ENCODE results near the gene ARHGEF11. TPM values are rescaled to one million over a fixed set of nuclear protein-coding genes. Genes with fewer than 3 reads are reported as not detected.

ARHGEF11 gene
- total and polyA plus RNA-seq, 8 donors, result 34.4 to 53.5 (median 40.1) TPM

DNA sequence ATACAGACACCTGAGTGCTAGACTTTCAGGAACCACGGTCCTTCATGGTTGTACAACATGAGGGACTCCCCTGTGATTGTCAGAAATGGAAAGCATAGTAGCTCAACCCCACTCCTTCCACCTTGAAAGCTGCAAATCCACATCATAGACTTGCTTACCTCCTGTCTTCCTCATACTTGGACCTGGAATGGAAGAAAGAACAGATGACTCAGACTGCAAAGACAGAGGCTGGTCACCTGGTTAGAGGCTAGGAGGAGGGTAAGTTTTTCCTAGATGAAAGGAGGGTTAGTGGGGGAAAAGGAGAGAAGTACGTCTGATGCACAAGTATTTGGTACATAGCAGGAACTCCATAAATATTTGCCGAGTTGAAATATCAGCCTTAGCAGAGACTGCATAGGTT is 87.9 kb downstream of the ARHGEF11 start:
- TF ChIP-seq, protein P1, sequence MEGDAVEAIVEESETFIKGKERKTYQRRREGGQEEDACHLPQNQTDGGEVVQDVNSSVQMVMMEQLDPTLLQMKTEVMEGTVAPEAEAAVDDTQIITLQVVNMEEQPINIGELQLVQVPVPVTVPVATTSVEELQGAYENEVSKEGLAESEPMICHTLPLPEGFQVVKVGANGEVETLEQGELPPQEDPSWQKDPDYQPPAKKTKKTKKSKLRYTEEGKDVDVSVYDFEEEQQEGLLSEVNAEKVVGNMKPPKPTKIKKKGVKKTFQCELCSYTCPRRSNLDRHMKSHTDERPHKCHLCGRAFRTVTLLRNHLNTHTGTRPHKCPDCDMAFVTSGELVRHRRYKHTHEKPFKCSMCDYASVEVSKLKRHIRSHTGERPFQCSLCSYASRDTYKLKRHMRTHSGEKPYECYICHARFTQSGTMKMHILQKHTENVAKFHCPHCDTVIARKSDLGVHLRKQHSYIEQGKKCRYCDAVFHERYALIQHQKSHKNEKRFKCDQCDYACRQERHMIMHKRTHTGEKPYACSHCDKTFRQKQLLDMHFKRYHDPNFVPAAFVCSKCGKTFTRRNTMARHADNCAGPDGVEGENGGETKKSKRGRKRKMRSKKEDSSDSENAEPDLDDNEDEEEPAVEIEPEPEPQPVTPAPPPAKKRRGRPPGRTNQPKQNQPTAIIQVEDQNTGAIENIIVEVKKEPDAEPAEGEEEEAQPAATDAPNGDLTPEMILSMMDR (IDR thresholded peaks at IDR 0.05), result no peak
- no peak overlapping the region for H3K27ac ChIP-seq
- ATAC-seq, result no peak
- peaks cover 0 to 8% of the 10 kb centered on the region in 2 donors for H3K4me1 ChIP-seq
- intact Hi-C loops (cut with DNase I), result no loop called here
- H3K9me3 ChIP-seq, result no peaks in the 10 kb centered on the region
- H3K4me3 ChIP-seq, result no peak overlapping the region
- no peak for DNase-seq
- H3K27me3 ChIP-seq, result no peaks in the 10 kb centered on the region
- peaks cover 0 to 96% of the 10 kb centered on the region in 2 donors for H3K36me3 ChIP-seq

DNA sequence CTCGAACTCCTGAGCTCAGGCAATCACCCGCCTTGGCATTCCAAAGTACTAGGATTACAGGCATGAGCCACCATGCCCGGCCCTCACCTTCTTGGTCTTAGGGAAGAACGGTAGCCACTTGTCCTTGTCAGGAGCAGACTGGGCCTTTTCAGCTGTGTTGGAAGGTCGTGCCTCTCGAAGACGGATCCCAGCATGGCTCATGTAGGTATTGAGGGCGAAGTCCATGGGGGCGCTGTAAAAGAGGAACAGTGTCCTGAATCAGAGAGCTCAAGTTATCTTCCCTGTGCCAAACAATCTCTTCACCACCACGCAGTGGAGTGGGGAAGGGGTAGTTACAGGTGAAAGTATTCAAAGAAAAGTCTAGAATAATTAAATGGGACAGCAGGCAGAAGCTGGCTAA is 89.2 kb downstream of the ARHGEF11 start:
- intact Hi-C loops (cut with DNase I), result no loop called here
- H3K36me3 ChIP-seq, result peaks cover 0 to 96% of the 10 kb centered on the region in 2 donors
- no peaks in the 10 kb centered on the region for H3K4me1 ChIP-seq
- no peak overlapping the region for H3K4me3 ChIP-seq
- H3K27me3 ChIP-seq, result no peaks in the 10 kb centered on the region
- no peaks in the 10 kb centered on the region for H3K9me3 ChIP-seq
- TF ChIP-seq, protein P1 (IDR thresholded peaks at IDR 0.05), result no peak
- no peak overlapping the region for H3K27ac ChIP-seq
- no peak for DNase-seq
- no peak for ATAC-seq

DNA sequence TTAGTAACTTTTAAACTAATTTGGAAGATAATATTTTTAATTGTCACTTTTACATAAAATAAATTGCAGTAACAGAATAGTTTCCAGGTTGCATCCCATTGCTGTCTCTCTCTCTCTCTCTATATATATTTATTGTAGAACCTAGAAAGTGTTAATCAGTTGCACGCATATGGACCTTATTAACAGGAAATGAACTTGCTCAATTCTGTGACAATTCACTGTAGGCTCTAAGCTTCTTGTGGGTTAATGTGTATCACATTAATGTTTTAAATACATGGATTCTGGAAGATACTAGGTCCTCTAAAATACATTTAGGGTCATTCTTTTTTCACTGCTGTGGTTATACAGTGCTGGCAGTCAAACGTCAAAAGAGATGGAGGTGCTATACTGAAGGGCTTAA is 92.0 kb downstream of the ARHGEF11 start:
- ATAC-seq, result no peak

DNA sequence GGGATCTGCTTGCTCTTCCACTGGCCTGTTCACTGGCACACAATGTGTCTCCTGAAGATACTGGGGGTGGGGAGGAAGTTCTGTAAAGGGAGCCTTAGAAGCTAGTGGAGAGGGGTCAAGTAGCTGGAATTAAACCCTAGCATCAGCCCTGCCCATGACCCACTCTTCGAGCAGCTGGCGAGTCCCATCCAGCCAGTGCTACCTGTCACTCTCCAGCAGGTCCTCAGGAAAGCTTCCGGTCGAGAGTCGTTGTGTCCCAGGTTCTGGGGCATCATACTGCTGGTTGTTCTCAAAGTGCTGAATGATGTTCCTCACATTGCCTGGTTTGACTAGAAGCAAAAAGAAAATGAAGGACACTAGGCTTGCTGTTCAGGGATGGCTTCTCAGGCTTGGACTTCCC is 94.2 kb downstream of the ARHGEF11 start:
- H3K27ac ChIP-seq, result no peak overlapping the region
- ATAC-seq (no peak), DNase-seq (no peak)
- H3K4me1 ChIP-seq, result no peaks in the 10 kb centered on the region
- no peaks in the 10 kb centered on the region for H3K9me3 ChIP-seq
- H3K36me3 ChIP-seq, result peaks cover 0 to 98% of the 10 kb centered on the region in 2 donors
- TF ChIP-seq, protein P1 (IDR thresholded peaks at IDR 0.05), result no peak
- H3K4me3 ChIP-seq, result no peak overlapping the region
- no peaks in the 10 kb centered on the region for H3K27me3 ChIP-seq
- intact Hi-C loops (cut with DNase I), result no loop called here

More for the DNA sequence above, 92.0 kb downstream of the ARHGEF11 start:
- Histone ChIP-seq H3K27me3 (no peaks in the 10 kb centered on the region), H3K4me1 (no peaks in the 10 kb centered on the region), H3K9me3 (no peaks in the 10 kb centered on the region), H3K27ac (no peak overlapping the region), H3K36me3 (peaks cover 0 to 98% of the 10 kb centered on the region in 2 donors), H3K4me3 (no peak overlapping the region)
- no peak for DNase-seq
- intact Hi-C loops (cut with DNase I), result no loop called here
- TF ChIP-seq, protein P1 (IDR thresholded peaks at IDR 0.05), result no peak

DNA sequence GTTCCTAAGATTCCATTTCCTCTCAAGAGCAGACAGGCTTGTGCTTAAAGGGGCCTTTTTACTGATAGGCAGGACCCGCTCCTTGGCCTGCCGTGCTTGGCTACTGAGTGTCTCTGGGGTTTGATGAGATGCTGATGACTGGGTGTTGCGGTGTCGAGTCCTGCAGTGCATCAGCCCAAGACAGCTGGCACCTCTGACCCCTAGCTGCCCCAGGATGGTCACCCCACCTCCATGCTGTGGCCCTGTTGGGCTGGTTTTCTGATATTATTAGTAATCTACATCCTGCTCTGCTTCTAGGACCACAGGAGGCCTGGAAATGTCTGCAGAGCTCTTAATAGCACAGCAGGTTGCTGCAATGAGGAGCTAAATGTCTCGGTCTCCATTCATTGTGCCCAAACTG is 96.4 kb downstream of the ARHGEF11 start:
- no peak overlapping the region for H3K4me3 ChIP-seq
- peaks cover 0 to 98% of the 10 kb centered on the region in 2 donors for H3K36me3 ChIP-seq
- no peak overlapping the region for H3K27ac ChIP-seq
- no peak for DNase-seq
- no peak for ATAC-seq
- H3K9me3 ChIP-seq, result no peaks in the 10 kb centered on the region
- intact Hi-C loops (cut with DNase I), result no loop called here
- H3K4me1 ChIP-seq, result no peaks in the 10 kb centered on the region
- no peaks in the 10 kb centered on the region for H3K27me3 ChIP-seq
- TF ChIP-seq, protein P1 (IDR thresholded peaks at IDR 0.05), result no peak

Measured in left lung (tissue), 10 donors.